ENCODE data around the gene AGAP1. TPM values are rescaled to one million over a fixed set of nuclear protein-coding genes. Genes with fewer than 3 reads are reported as not detected.

The AGAP1 gene
- total and polyA plus RNA-seq, 7 donors: 4.2 to 21.6 (median 16.6) TPM

- no peak overlapping the region for H3K27ac ChIP-seq
- no peaks in the 10 kb centered on the region for H3K36me3 ChIP-seq (ENCODE audit: insufficient read depth in 1 of 2, low read depth in 1 of 2)
- peaks cover 9% of the 10 kb centered on the region for H3K4me1 ChIP-seq
- H3K9me3 ChIP-seq: no peaks in the 10 kb centered on the region
- ATAC-seq (no peak), DNase-seq (no peak)
- intact Hi-C loops (cut with DNase I): no loop called here
- no peaks in the 10 kb centered on the region for H3K27me3 ChIP-seq (ENCODE audit: insufficient read depth in 3 of 3, low read length in 2 of 3)
- no peak for TF ChIP-seq CTCF (IDR thresholded peaks at IDR 0.05)
- WGBS, 3 donors: 70 to 76% (median 74%) methylated on average over 10 of the region's 10 CpGs
- H3K4me3 ChIP-seq: no peak overlapping the region
Measured at GRCh38 chr2:235685024-235685721, 191.3 kb downstream of the AGAP1 start.

DNA sequence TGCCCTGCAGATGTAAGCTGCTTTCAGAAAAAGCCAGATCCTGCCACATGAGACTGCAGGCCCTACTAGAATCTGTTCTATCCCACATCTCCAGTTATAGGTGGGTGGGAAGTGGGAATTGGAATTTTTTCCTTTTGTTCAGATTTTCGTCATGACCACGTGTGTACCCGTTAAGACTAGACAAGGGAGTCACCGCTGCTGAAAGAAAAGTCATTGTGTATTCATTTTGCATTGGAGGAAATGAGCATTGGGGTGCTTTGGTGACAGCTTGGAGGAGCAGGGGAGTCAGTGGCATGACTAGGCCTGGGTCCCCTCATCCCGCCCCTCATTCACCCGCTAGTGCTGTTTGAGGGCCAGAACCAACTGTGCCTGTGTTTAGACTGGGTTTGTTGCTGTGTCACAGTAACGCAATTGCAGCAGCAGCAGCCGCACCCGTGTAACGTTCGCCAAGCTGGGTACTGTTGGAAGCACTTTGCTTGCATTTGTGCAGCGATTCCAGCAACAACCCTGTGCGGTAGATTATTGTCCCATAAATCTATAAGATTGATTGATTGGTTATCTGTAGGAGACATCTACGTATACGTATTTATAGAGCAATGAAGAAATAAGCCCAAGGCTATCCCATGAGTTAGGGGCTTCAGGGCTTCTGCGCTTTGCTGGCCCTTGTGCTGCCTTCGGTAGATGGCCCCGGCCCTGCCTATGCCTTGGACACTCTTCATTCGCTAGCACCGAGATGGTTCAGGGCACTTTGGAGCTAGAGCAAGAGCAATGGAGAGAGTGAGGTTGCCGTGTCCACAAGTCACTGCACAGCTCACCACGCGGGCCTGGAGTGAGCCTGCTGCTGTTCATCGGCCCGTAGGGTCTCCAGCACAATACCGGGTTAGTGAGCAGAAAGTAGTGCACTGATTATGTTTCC is 194.9 kb downstream of the AGAP1 start:
- no peaks in the 10 kb centered on the region for H3K9me3 ChIP-seq
- peaks cover 30% of the 10 kb centered on the region for H3K4me1 ChIP-seq
- H3K27ac ChIP-seq: no peak overlapping the region
- intact Hi-C loops (cut with DNase I): no loop called here
- no peak for TF ChIP-seq CTCF (IDR thresholded peaks at IDR 0.05)
- DNase-seq (no peak), ATAC-seq (no peak)
- no peak overlapping the region for H3K4me3 ChIP-seq
- H3K27me3 ChIP-seq (ENCODE audit: insufficient read depth in 3 of 3, low read length in 2 of 3): no peaks in the 10 kb centered on the region
- WGBS, 3 donors: 94 to 96% (median 95%) methylated on average over 26 of the region's 26 CpGs
- H3K36me3 ChIP-seq (ENCODE audit: insufficient read depth in 1 of 2, low read depth in 1 of 2): no peaks in the 10 kb centered on the region

- peaks cover 30% of the 10 kb centered on the region for H3K4me1 ChIP-seq
- ATAC-seq: no peak
Measured at GRCh38 chr2:235689427-235689853, 195.6 kb downstream of the AGAP1 start.

GRCh38 chr2:235690082-235690808 is 196.4 kb downstream of the AGAP1 start:
- Histone ChIP-seq H3K27ac (no peak overlapping the region), H3K36me3 (ENCODE audit: insufficient read depth in 1 of 2, low read depth in 1 of 2) (no peaks in the 10 kb centered on the region), H3K4me3 (no peak overlapping the region), H3K9me3 (no peaks in the 10 kb centered on the region), H3K4me1 (peaks cover 35% of the 10 kb centered on the region), H3K27me3 (ENCODE audit: insufficient read depth in 3 of 3, low read length in 2 of 3) (no peaks in the 10 kb centered on the region)
- no peak for DNase-seq
- 62 to 87% (median 68%) methylated on average over 9 of the region's 9 CpGs for WGBS, 3 donors
- ATAC-seq: no peak
- intact Hi-C loops (cut with DNase I): no loop called here
- no peak for TF ChIP-seq CTCF (IDR thresholded peaks at IDR 0.05)

More at GRCh38 chr2:235689427-235689853, 195.6 kb downstream of the AGAP1 start:
- no peak for DNase-seq
- Histone ChIP-seq H3K9me3 (no peaks in the 10 kb centered on the region), H3K4me3 (no peak overlapping the region), H3K27me3 (ENCODE audit: insufficient read depth in 3 of 3, low read length in 2 of 3) (no peaks in the 10 kb centered on the region), H3K27ac (no peak overlapping the region), H3K36me3 (ENCODE audit: insufficient read depth in 1 of 2, low read depth in 1 of 2) (no peaks in the 10 kb centered on the region)
- TF ChIP-seq CTCF (IDR thresholded peaks at IDR 0.05): no peak
- intact Hi-C loops (cut with DNase I): no loop called here
- 40 to 67% (median 46%) methylated on average over 4 of the region's 4 CpGs for WGBS, 3 donors
